Endodermal cell (in vitro differentiated cells): ENCODE data around the gene NXNL1. TPM values are rescaled to one million over a fixed set of nuclear protein-coding genes. Genes with fewer than 3 reads are reported as not detected.
A peak's percentile ranks its signal among the peaks of the same experiment; 100 is the strongest.
"Not testable (repeated sequence)": the region's sequence is repeated elsewhere in the genome, so short reads cannot be mapped to it uniquely, and the experiment has no call there.

Experiments
- DNase-seq: peaks from one replicate; pipeline ENCODE4 v3.0.0-alpha.2; 2017
- H3K27ac ChIP-seq: 2 replicates; pipeline ENCODE4 v1.5.1; 2013; ENCODE audit warnings: mild to moderate bottlenecking, low read depth, low read length, moderate library complexity
- H3K27me3 ChIP-seq: 2 replicates; pipeline ENCODE4 v1.6.1; 2013; ENCODE audit warnings: mild to moderate bottlenecking, low read length, moderate library complexity; ENCODE audit not compliant: insufficient read depth, control insufficient read depth, poor library complexity, severe bottlenecking
- H3K36me3 ChIP-seq: 2 replicates; pipeline ENCODE4 v1.7.0; 2013; ENCODE audit warnings: mild to moderate bottlenecking, low read length, moderate library complexity; ENCODE audit not compliant: control insufficient read depth, insufficient read depth
- H3K4me1 ChIP-seq: one replicate; pipeline ENCODE4 v1.7.0; 2013; ENCODE audit warnings: low read length; ENCODE audit not compliant: control insufficient read depth, insufficient read depth
- H3K4me3 ChIP-seq: 2 replicates; pipeline ENCODE4 v1.5.1; 2013; ENCODE audit warnings: mild to moderate bottlenecking, low read length, moderate library complexity
- H3K9ac ChIP-seq: 2 replicates; pipeline ENCODE4 v1.6.1; 2013; ENCODE audit warnings: mild to moderate bottlenecking, low read length, moderate library complexity; ENCODE audit not compliant: poor library complexity, severe bottlenecking; ENCODE audit errors: extremely low read depth
- H3K9me3 ChIP-seq: 2 replicates; pipeline ENCODE4 v1.6.1; 2013; ENCODE audit warnings: mild to moderate bottlenecking, low read length, moderate library complexity; ENCODE audit not compliant: control insufficient read depth
- H3K27ac Mint-ChIP-seq: 2 replicates; pipeline ENCODE4 v1.8.0; 2020; ENCODE audit warnings: mixed read lengths
- H3K27me3 Mint-ChIP-seq: 2 replicates; pipeline ENCODE4 v1.8.0; 2021; ENCODE audit warnings: mild to moderate bottlenecking, mixed read lengths; ENCODE audit not compliant: insufficient read depth
- H3K36me3 Mint-ChIP-seq: 2 replicates; pipeline ENCODE4 v1.8.0; 2020; ENCODE audit warnings: low read depth, mixed read lengths
- H3K4me1 Mint-ChIP-seq: 2 replicates; pipeline ENCODE4 v1.8.0; 2020; ENCODE audit warnings: mixed read lengths
- H3K4me3 Mint-ChIP-seq: 2 replicates; pipeline ENCODE4 v1.8.0; 2020; ENCODE audit warnings: mild to moderate bottlenecking, moderate library complexity, mixed read lengths
- H3K9me3 Mint-ChIP-seq: 2 replicates; pipeline ENCODE4 v1.8.0; 2020; ENCODE audit warnings: mild to moderate bottlenecking, mixed read lengths
- CTCF ChIP-seq: fragments of 200-600 bp; sonication (generic); conservative IDR thresholded peaks from 2 replicates; pipeline ENCODE4 v1.5.0; 2021; ENCODE audit warnings: antibody characterized with exemption, mild to moderate bottlenecking
- WGBS, 2 experiments: methylation state at CpG; one replicate each; pipeline versions ENCODE4 v1.1.5 to v1.1.7; 2013; ENCODE audit warnings: missing lambda C conversion rate in 2 of 2, mixed read lengths in 1 of 2; ENCODE audit not compliant: insufficient coverage in 1 of 2, insufficient read length in 1 of 2; 5-methylcytosine and 5-hydroxymethylcytosine counted together
- long read RNA-seq, 4 experiments: library from polyadenylated mRNA in 2 of 4; library from RNA in 1 of 4; library from capped mRNA in 1 of 4; stranded (forward) in 3 of 4; unstranded in 1 of 4; transcript quantifications; one replicate each; pipeline ENCODE4 v2.0.0, GENCODE V29; 2020 to 2021; ENCODE audit warnings: inconsistent platforms in 1 of 4
- polyA plus RNA-seq, 2 experiments: library from polyadenylated mRNA; stranded (reverse); fragments of 50-300 nt; gene quantifications; one replicate each; pipeline ENCODE4 v1.2.3, GENCODE V29; 2013
- total RNA-seq, 2 donors: library from RNA; stranded (reverse); fragmentation: NEBNext Ultra II Directional in 1 of 2; extraction: Animal tissue kit (Norgen Biotek cat#: 25700) in 1 of 2; gene quantifications; 2 replicates in 1 of 2; 3 replicates in 1 of 2; pipeline ENCODE4 v1.2.1, GENCODE V29; 2021

NXNL1 gene
- total RNA-seq: not detected
- not detected for polyA plus RNA-seq (2013, experiment 1 of 2)
- polyA plus RNA-seq (2013, experiment 2 of 2): not detected
- long read RNA-seq, experiment 1: 0 reads
- long read RNA-seq, experiment 2: 0 reads
- long read RNA-seq, experiment 3: 0 reads
- long read RNA-seq, experiment 4: 0 reads

GRCh38 chr19:17460372-17461230 is at the start of gene NXNL1:
Gene NXNL1 (minus strand): TSS chr19:17460926. CDS start chr19:17460869, 57 bp downstream.
- Mint-ChIP-seq H3K4me1 (no peaks in the 10 kb centered on the region), H3K27me3 (peaks cover 38% of the 10 kb centered on the region), H3K36me3 (no peaks in the 10 kb centered on the region), H3K4me3 (no peak within 1 kb of the TSS), H3K9me3 (no peaks in the 10 kb centered on the region), H3K27ac (no peak within 1 kb of the TSS)
- no peak for DNase-seq
- H3K4me1 ChIP-seq: no peaks in the 10 kb centered on the region
- peaks cover 24% of the 10 kb centered on the region for H3K27me3 ChIP-seq
- H3K9me3 ChIP-seq: no peaks in the 10 kb centered on the region
- TF ChIP-seq CTCF: no peak
- H3K4me3 ChIP-seq: no peak within 1 kb of the TSS
- H3K36me3 ChIP-seq: no peaks in the 10 kb centered on the region
- H3K27ac ChIP-seq: no peak within 1 kb of the TSS
- H3K9ac ChIP-seq: no peak within 1 kb of the TSS
- WGBS, 2 experiments: 88 to 91% methylated on average over 22 to 26 of the region's 26 CpGs

GRCh38 chr19:17508558-17508933 is 47.8 kb upstream of the NXNL1 start:
- H3K36me3 ChIP-seq, H3K9ac ChIP-seq, H3K4me1 Mint-ChIP-seq, H3K27ac ChIP-seq, H3K9me3 Mint-ChIP-seq, H3K9me3 ChIP-seq, H3K4me3 Mint-ChIP-seq, H3K27me3 ChIP-seq, H3K4me3 ChIP-seq, H3K27ac Mint-ChIP-seq, H3K27me3 Mint-ChIP-seq, H3K36me3 Mint-ChIP-seq, H3K4me1 ChIP-seq: not testable (repeated sequence)
- DNase-seq: peak; percentile 38
- 77 to 91% methylated on average over 3 of the region's 3 CpGs for WGBS, 2 experiments

- Histone ChIP-seq H3K4me3 (no peak overlapping the region), H3K9ac (no peak overlapping the region), H3K27me3 (no peaks in the 10 kb centered on the region), H3K9me3 (no peaks in the 10 kb centered on the region), H3K36me3 (no peaks in the 10 kb centered on the region), H3K4me1 (no peaks in the 10 kb centered on the region), H3K27ac (no peak overlapping the region)
- H3K27me3 Mint-ChIP-seq: no peaks in the 10 kb centered on the region
- DNase-seq: no peak
- 91 to 92% methylated on average over 9 of the region's 9 CpGs for WGBS, 2 experiments
- no peak overlapping the region for H3K27ac Mint-ChIP-seq
- no peak for TF ChIP-seq CTCF
- no peaks in the 10 kb centered on the region for H3K4me1 Mint-ChIP-seq
- H3K4me3 Mint-ChIP-seq: no peak overlapping the region
- no peaks in the 10 kb centered on the region for H3K9me3 Mint-ChIP-seq
- peaks cover 7% of the 10 kb centered on the region for H3K36me3 Mint-ChIP-seq
Measured at GRCh38 chr19:17506745-17507144, 46.0 kb upstream of the NXNL1 start.
